HepG2 (cell line): ENCODE results near the gene ATP5F1A. TPM values are rescaled to one million over a fixed set of nuclear protein-coding genes. Genes with fewer than 3 reads are reported as not detected.

Experiments used
- GABPB1 ChIP-seq: IDR thresholded peaks from 2 replicates; pipeline ENCODE4 v1.6.1; 2016; ENCODE audit warnings: mild to moderate bottlenecking, missing genetic modification reagents, moderate library complexity, missing compliant biosample characterization
- HHEX ChIP-seq: IDR thresholded peaks from 2 replicates; pipeline ENCODE4 v1.6.1; 2016; ENCODE audit warnings: control low read depth
- ISX ChIP-seq: sonication (generic); formaldehyde crosslinking; conservative IDR thresholded peaks from 2 replicates; pipeline ENCODE4 v1.5.0; 2020; ENCODE audit warnings: missing genetic modification reagents
- KDM5B ChIP-seq: sonication (generic); formaldehyde crosslinking; IDR thresholded peaks from 2 replicates; pipeline ENCODE4 v1.4.0; 2020; ENCODE audit warnings: missing genetic modification reagents, mild to moderate bottlenecking, borderline replicate concordance
- KLF16 ChIP-seq, 2 experiments: sonication (generic) in 1 of 2; formaldehyde crosslinking in 1 of 2; IDR thresholded peaks; 2 replicates each; pipeline versions ENCODE4 v1.6.1 to v1.8.0; 2016 to 2023; ENCODE audit warnings: missing genetic modification reagents in 2 of 2, missing compliant biosample characterization in 1 of 2
- MXD4 ChIP-seq: IDR thresholded peaks from 2 replicates; pipeline ENCODE4 v1.6.1; 2016; ENCODE audit warnings: mild to moderate bottlenecking, missing biosample characterization, missing genetic modification reagents
- NR3C1 ChIP-seq: sonication (generic); formaldehyde crosslinking; IDR thresholded peaks from 2 replicates; pipeline ENCODE4 v1.4.0; 2020; ENCODE audit warnings: missing genetic modification reagents
- RELA ChIP-seq: sonication (generic); formaldehyde crosslinking; IDR thresholded peaks from 2 replicates; pipeline ENCODE4 v1.4.0; 2020; ENCODE audit warnings: missing genetic modification reagents
- ZBTB38 ChIP-seq: sonication (generic); formaldehyde crosslinking; IDR thresholded peaks from 2 replicates; pipeline ENCODE4 v1.5.1; 2020; ENCODE audit warnings: mild to moderate bottlenecking, missing genetic modification reagents
- ZFP36 ChIP-seq: fragments of 150-350 bp; IDR thresholded peaks from 2 replicates; pipeline ENCODE4 v1.6.1; 2018; ENCODE audit warnings: borderline replicate concordance, low read length, low read depth; ENCODE audit not compliant: partially characterized antibody
- ZIK1 ChIP-seq: sonication (generic); formaldehyde crosslinking; IDR thresholded peaks from 2 replicates; pipeline ENCODE4 v1.5.0; 2020; ENCODE audit warnings: mild to moderate bottlenecking, low read depth, missing genetic modification reagents, borderline replicate concordance
- ZNF136 ChIP-seq: sonication (generic); formaldehyde crosslinking; IDR thresholded peaks from 2 replicates; pipeline ENCODE4 v1.8.1; 2022; ENCODE audit warnings: low read depth, mild to moderate bottlenecking, moderate library complexity, missing genetic modification reagents
- ZNF543 ChIP-seq: sonication (generic); formaldehyde crosslinking; IDR thresholded peaks from 2 replicates; pipeline ENCODE4 v1.4.0; 2020; ENCODE audit warnings: mild to moderate bottlenecking, missing genetic modification reagents
- ZNF781 ChIP-seq: sonication (generic); formaldehyde crosslinking; IDR thresholded peaks from 2 replicates; pipeline ENCODE4 v1.5.1; 2020; ENCODE audit warnings: borderline replicate concordance, mild to moderate bottlenecking, missing genetic modification reagents; ENCODE audit errors: not compliant biosample characterization
- polyA plus RNA-seq, 8 experiments: library from polyadenylated mRNA; depleted of rRNA in 3 of 8; stranded (reverse) in 7 of 8; unstranded in 1 of 8; fragments of >200 nt; fragmentation: Illumina TruSeq in 4 of 8; extraction: Trizol in 4 of 8; gene quantifications; 2 replicates each; pipeline versions ENCODE4 v1.2.1 to v1.2.3, GENCODE V29; 2011 to 2016; ENCODE audit warnings: low read depth in 4 of 8, missing spikeins in 1 of 8, mixed read lengths in 1 of 8; ENCODE audit not compliant: insufficient read depth in 1 of 8
- total RNA-seq, 5 experiments: library from RNA; depleted of rRNA; stranded (reverse); fragments of >200 nt; fragmentation: Illumina TruSeq; extraction: Trizol; gene quantifications; 2 replicates each; pipeline ENCODE4 v1.2.3, GENCODE V29; 2016; ENCODE audit warnings: low read depth in 1 of 5
- TF ChIP-seq, protein P1 (sequence below): sonication (generic); formaldehyde crosslinking; conservative IDR thresholded peaks from 2 replicates; pipeline ENCODE4 v1.8.0; 2022; ENCODE audit warnings: missing genetic modification reagents
- TF ChIP-seq, protein P2 (sequence below): sonication (generic); formaldehyde crosslinking; IDR thresholded peaks from 2 replicates; pipeline ENCODE4 v1.4.0; 2020; ENCODE audit warnings: mild to moderate bottlenecking, missing genetic modification reagents
- TF ChIP-seq, protein P3 (sequence below): sonication (generic); formaldehyde crosslinking; IDR thresholded peaks from 2 replicates; pipeline ENCODE4 v1.4.0; 2020; ENCODE audit warnings: mild to moderate bottlenecking, missing genetic modification reagents
- TF ChIP-seq, protein P4 (sequence below): sonication (generic); formaldehyde crosslinking; IDR thresholded peaks from 2 replicates; pipeline ENCODE4 v1.4.0; 2020; ENCODE audit warnings: missing genetic modification reagents

ATP5F1A gene
- total and polyA plus RNA-seq, 2 of the 13 experiments (the other 11 are each of a cell fraction or from before 2014, with no cell fraction given), result 459 to 922 TPM

DNA sequence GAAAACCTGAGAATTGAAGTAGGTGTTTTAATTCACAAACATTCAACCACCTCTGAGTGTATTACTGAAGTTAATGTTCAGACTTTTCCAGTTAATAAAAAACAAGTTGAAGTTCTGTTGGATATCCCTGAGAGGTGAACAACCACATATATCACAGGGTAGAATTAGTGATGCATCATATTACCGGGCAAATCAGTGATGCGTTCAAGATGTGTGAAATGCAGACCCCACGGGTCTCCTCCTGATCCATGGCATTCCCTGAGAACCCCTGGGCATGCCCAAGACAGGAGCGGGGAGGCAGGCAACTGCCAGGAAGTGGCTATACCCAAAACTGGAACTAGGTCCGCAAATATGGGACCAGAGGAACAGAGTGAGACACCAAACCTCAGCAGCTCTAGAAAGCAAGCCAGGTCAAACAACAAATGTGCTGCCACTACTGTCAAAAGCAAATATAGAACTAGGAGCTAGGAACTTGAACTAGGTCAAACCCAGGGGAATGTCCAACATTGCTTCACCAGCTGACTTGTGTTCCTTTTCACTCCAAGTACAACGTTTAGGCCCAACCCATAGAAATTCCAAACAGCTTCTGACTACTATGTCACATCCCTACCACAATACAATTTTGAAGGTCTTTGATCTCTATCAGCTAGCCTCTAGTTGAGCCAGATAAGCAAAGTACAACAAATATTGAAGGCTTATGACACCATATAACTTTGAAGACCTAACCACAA lies 46.2 kb downstream of the ATP5F1A start (continued):
- TF ChIP-seq NR3C1 (CRISPR knock-in tag), result no peak
- TF ChIP-seq ZNF136 (CRISPR knock-in tag), result no peak
- TF ChIP-seq, protein P1, sequence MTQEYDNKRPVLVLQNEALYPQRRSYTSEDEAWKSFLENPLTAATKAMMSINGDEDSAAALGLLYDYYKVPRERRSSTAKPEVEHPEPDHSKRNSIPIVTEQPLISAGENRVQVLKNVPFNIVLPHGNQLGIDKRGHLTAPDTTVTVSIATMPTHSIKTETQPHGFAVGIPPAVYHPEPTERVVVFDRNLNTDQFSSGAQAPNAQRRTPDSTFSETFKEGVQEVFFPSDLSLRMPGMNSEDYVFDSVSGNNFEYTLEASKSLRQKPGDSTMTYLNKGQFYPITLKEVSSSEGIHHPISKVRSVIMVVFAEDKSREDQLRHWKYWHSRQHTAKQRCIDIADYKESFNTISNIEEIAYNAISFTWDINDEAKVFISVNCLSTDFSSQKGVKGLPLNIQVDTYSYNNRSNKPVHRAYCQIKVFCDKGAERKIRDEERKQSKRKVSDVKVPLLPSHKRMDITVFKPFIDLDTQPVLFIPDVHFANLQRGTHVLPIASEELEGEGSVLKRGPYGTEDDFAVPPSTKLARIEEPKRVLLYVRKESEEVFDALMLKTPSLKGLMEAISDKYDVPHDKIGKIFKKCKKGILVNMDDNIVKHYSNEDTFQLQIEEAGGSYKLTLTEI, result no peak
- TF ChIP-seq RELA, result peak; percentile 100
- no peak for TF ChIP-seq ISX (CRISPR knock-in tag)
- no peak for TF ChIP-seq KLF16 (CRISPR knock-in tag; IDR thresholded peaks at IDR 0.05)
- TF ChIP-seq ZIK1 (CRISPR knock-in tag), result no peak
- TF ChIP-seq ZBTB38 (CRISPR knock-in tag), result no peak
- TF ChIP-seq, protein P2, sequence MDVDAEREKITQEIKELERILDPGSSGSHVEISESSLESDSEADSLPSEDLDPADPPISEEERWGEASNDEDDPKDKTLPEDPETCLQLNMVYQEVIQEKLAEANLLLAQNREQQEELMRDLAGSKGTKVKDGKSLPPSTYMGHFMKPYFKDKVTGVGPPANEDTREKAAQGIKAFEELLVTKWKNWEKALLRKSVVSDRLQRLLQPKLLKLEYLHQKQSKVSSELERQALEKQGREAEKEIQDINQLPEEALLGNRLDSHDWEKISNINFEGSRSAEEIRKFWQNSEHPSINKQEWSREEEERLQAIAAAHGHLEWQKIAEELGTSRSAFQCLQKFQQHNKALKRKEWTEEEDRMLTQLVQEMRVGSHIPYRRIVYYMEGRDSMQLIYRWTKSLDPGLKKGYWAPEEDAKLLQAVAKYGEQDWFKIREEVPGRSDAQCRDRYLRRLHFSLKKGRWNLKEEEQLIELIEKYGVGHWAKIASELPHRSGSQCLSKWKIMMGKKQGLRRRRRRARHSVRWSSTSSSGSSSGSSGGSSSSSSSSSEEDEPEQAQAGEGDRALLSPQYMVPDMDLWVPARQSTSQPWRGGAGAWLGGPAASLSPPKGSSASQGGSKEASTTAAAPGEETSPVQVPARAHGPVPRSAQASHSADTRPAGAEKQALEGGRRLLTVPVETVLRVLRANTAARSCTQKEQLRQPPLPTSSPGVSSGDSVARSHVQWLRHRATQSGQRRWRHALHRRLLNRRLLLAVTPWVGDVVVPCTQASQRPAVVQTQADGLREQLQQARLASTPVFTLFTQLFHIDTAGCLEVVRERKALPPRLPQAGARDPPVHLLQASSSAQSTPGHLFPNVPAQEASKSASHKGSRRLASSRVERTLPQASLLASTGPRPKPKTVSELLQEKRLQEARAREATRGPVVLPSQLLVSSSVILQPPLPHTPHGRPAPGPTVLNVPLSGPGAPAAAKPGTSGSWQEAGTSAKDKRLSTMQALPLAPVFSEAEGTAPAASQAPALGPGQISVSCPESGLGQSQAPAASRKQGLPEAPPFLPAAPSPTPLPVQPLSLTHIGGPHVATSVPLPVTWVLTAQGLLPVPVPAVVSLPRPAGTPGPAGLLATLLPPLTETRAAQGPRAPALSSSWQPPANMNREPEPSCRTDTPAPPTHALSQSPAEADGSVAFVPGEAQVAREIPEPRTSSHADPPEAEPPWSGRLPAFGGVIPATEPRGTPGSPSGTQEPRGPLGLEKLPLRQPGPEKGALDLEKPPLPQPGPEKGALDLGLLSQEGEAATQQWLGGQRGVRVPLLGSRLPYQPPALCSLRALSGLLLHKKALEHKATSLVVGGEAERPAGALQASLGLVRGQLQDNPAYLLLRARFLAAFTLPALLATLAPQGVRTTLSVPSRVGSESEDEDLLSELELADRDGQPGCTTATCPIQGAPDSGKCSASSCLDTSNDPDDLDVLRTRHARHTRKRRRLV, result no peak
- TF ChIP-seq KDM5B (CRISPR knock-in tag), result no peak
- no peak for TF ChIP-seq MXD4
- TF ChIP-seq ZFP36, result no peak
- TF ChIP-seq ZNF543 (CRISPR knock-in tag), result no peak
- TF ChIP-seq GABPB1 (CRISPR knock-in tag), result no peak
- TF ChIP-seq, protein P3, sequence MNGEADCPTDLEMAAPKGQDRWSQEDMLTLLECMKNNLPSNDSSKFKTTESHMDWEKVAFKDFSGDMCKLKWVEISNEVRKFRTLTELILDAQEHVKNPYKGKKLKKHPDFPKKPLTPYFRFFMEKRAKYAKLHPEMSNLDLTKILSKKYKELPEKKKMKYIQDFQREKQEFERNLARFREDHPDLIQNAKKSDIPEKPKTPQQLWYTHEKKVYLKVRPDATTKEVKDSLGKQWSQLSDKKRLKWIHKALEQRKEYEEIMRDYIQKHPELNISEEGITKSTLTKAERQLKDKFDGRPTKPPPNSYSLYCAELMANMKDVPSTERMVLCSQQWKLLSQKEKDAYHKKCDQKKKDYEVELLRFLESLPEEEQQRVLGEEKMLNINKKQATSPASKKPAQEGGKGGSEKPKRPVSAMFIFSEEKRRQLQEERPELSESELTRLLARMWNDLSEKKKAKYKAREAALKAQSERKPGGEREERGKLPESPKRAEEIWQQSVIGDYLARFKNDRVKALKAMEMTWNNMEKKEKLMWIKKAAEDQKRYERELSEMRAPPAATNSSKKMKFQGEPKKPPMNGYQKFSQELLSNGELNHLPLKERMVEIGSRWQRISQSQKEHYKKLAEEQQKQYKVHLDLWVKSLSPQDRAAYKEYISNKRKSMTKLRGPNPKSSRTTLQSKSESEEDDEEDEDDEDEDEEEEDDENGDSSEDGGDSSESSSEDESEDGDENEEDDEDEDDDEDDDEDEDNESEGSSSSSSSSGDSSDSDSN, result no peak
- peak; percentile 95 for TF ChIP-seq HHEX
- TF ChIP-seq, protein P4, sequence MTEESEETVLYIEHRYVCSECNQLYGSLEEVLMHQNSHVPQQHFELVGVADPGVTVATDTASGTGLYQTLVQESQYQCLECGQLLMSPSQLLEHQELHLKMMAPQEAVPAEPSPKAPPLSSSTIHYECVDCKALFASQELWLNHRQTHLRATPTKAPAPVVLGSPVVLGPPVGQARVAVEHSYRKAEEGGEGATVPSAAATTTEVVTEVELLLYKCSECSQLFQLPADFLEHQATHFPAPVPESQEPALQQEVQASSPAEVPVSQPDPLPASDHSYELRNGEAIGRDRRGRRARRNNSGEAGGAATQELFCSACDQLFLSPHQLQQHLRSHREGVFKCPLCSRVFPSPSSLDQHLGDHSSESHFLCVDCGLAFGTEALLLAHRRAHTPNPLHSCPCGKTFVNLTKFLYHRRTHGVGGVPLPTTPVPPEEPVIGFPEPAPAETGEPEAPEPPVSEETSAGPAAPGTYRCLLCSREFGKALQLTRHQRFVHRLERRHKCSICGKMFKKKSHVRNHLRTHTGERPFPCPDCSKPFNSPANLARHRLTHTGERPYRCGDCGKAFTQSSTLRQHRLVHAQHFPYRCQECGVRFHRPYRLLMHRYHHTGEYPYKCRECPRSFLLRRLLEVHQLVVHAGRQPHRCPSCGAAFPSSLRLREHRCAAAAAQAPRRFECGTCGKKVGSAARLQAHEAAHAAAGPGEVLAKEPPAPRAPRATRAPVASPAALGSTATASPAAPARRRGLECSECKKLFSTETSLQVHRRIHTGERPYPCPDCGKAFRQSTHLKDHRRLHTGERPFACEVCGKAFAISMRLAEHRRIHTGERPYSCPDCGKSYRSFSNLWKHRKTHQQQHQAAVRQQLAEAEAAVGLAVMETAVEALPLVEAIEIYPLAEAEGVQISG (CRISPR knock-in tag), result no peak
- no peak for TF ChIP-seq ZNF781 (CRISPR knock-in tag)
